HEK293 (cell line): ENCODE measurements around the gene BMP6.

Experiments
- CTCF ChIA-PET: fragments of 350-600 bp; formaldehyde crosslinking; extraction: SDS; loops from one replicate; lab custom pipeline; 2021; ENCODE audit warnings: antibody characterized with exemption; lab: Yijun Ruan, JAX
- POLR2A ChIA-PET: fragments of 300-600 bp; formaldehyde crosslinking; extraction: SDS; loops from one replicate; lab custom pipeline; 2020; ENCODE audit warnings: antibody characterized with exemption, inconsistent platforms; lab: Yijun Ruan, JAX
- H3K27ac ChIP-seq: fragments of 200-500 bp; sonication (Bioruptor generic); 2 replicates; pipeline ENCODE4 v1.5.1; 2014; ENCODE audit warnings: low read depth, low read length, control low read depth, inconsistent platforms; ENCODE audit errors: extremely low read depth
- H3K36me3 ChIP-seq, 2 experiments: fragments of 200-500 bp in 1 of 2; sonication (Bioruptor generic) in 1 of 2; 1 replicate in 1 of 2; 2 replicates in 1 of 2; pipeline ENCODE4 v1.5.1; 2014 to 2017; ENCODE audit warnings: inconsistent platforms in 2 of 2, low read length in 2 of 2; ENCODE audit not compliant: control insufficient read depth in 2 of 2, insufficient read depth in 1 of 2
- H3K4me1 ChIP-seq: fragments of 200-500 bp; sonication (Bioruptor generic); 2 replicates; pipeline ENCODE4 v1.5.1; 2014; ENCODE audit warnings: mild to moderate bottlenecking, low read length, inconsistent platforms; ENCODE audit not compliant: control insufficient read depth, insufficient read depth
- H3K4me3 ChIP-seq: 2 replicates; pipeline ENCODE4 v1.5.1; 2011; ENCODE audit warnings: low read depth, mild to moderate bottlenecking, control low read depth, low read length, moderate library complexity
- H3K9me3 ChIP-seq: fragments of 200-500 bp; sonication (Bioruptor generic); 2 replicates; pipeline ENCODE4 v1.5.1; 2014; ENCODE audit warnings: low read depth, low read length, inconsistent platforms; ENCODE audit not compliant: control insufficient read depth, insufficient read depth
- BCL11B ChIP-seq: fragments of 450-650 bp; formaldehyde crosslinking; IDR thresholded peaks from 2 replicates; pipeline ENCODE4 v1.5.1; 2016; ENCODE audit warnings: low read depth, missing biosample characterization, missing genetic modification characterization
- GLI4 ChIP-seq: fragments of 450-650 bp; formaldehyde crosslinking; IDR thresholded peaks from 2 replicates; pipeline ENCODE4 v1.5.1; 2016; ENCODE audit warnings: missing biosample characterization, missing genetic modification characterization
- HOXC10 ChIP-seq: sonication (generic); formaldehyde crosslinking; IDR thresholded peaks from 2 replicates; pipeline ENCODE4 v1.8.1; 2023; ENCODE audit warnings: mild to moderate bottlenecking, missing genetic modification reagents
- KLF7 ChIP-seq: fragments of 450-650 bp; formaldehyde crosslinking; IDR thresholded peaks from 2 replicates; pipeline ENCODE4 v1.5.1; 2016; ENCODE audit warnings: missing biosample characterization, missing genetic modification characterization, borderline replicate concordance
- MYNN ChIP-seq: fragments of 450-650 bp; formaldehyde crosslinking; IDR thresholded peaks from 2 replicates; pipeline ENCODE4 v1.5.1; 2016; ENCODE audit warnings: missing biosample characterization, missing genetic modification characterization, borderline replicate concordance
- OVOL3 ChIP-seq: fragments of 450-650 bp; formaldehyde crosslinking; IDR thresholded peaks from 2 replicates; pipeline ENCODE4 v1.5.1; 2016; ENCODE audit warnings: missing biosample characterization, missing genetic modification characterization
- SALL2 ChIP-seq: fragments of 450-650 bp; formaldehyde crosslinking; IDR thresholded peaks from 2 replicates; pipeline ENCODE4 v1.5.0; 2017; ENCODE audit warnings: missing biosample characterization, mild to moderate bottlenecking, missing genetic modification characterization, borderline replicate concordance
- SP7 ChIP-seq: fragments of 450-650 bp; formaldehyde crosslinking; IDR thresholded peaks from 2 replicates; pipeline ENCODE4 v1.5.1; 2016; ENCODE audit warnings: missing biosample characterization, missing genetic modification characterization
- ZFP37 ChIP-seq: fragments of 450-650 bp; formaldehyde crosslinking; IDR thresholded peaks from 2 replicates; pipeline ENCODE4 v1.5.1; 2016; ENCODE audit warnings: missing biosample characterization, missing genetic modification characterization
- ZNF146 ChIP-seq: fragments of 450-650 bp; formaldehyde crosslinking; IDR thresholded peaks from 2 replicates; pipeline ENCODE4 v1.5.1; 2016; ENCODE audit warnings: missing biosample characterization, missing genetic modification characterization
- ZNF175 ChIP-seq: fragments of 450-650 bp; formaldehyde crosslinking; IDR thresholded peaks from 2 replicates; pipeline ENCODE4 v1.5.1; 2016; ENCODE audit warnings: missing biosample characterization, missing genetic modification characterization
- ZNF274 ChIP-seq, 2 experiments: fragments of 200-500 bp in 1 of 2; fragments of 450-650 bp in 1 of 2; sonication (Bioruptor generic) in 1 of 2; formaldehyde crosslinking in 1 of 2; IDR thresholded peaks; 2 replicates each; pipeline versions ENCODE4 v1.5.1 to v1.6.1; 2014 to 2016; ENCODE audit warnings: borderline replicate concordance in 1 of 2, inconsistent platforms in 1 of 2, low read length in 1 of 2, missing biosample characterization in 1 of 2, missing genetic modification characterization in 1 of 2
- ZNF324 ChIP-seq: fragments of 450-650 bp; formaldehyde crosslinking; IDR thresholded peaks from 2 replicates; pipeline ENCODE4 v1.5.1; 2016; ENCODE audit warnings: missing biosample characterization, missing genetic modification characterization
- ZNF341 ChIP-seq: fragments of 450-650 bp; formaldehyde crosslinking; IDR thresholded peaks from 2 replicates; pipeline ENCODE4; 2016; ENCODE audit warnings: low read depth, missing biosample characterization, missing genetic modification characterization
- ZNF404 ChIP-seq: fragments of 450-650 bp; formaldehyde crosslinking; IDR thresholded peaks from 2 replicates; pipeline ENCODE4 v1.5.1; 2017; ENCODE audit warnings: missing biosample characterization, missing genetic modification characterization
- ZNF423 ChIP-seq: fragments of 450-650 bp; formaldehyde crosslinking; IDR thresholded peaks from 2 replicates; pipeline ENCODE4 v1.5.1; 2016; ENCODE audit warnings: missing biosample characterization, missing genetic modification characterization
- ZNF473 ChIP-seq: fragments of 450-650 bp; formaldehyde crosslinking; IDR thresholded peaks from 2 replicates; pipeline ENCODE4 v1.5.1; 2017; ENCODE audit warnings: missing biosample characterization, missing genetic modification characterization
- ZNF501 ChIP-seq: fragments of 450-650 bp; formaldehyde crosslinking; IDR thresholded peaks from 2 replicates; pipeline ENCODE4 v1.5.1; 2016; ENCODE audit warnings: missing biosample characterization, missing genetic modification characterization
- ZNF544 ChIP-seq: fragments of 450-650 bp; formaldehyde crosslinking; IDR thresholded peaks from 2 replicates; pipeline ENCODE4 v1.5.0; 2017; ENCODE audit warnings: missing biosample characterization, missing genetic modification characterization
- ZNF596 ChIP-seq: fragments of 450-650 bp; IDR thresholded peaks from 2 replicates; pipeline ENCODE4 v1.5.0; 2018; ENCODE audit warnings: missing biosample characterization, mild to moderate bottlenecking, missing genetic modification characterization, moderate library complexity
- ZNF600 ChIP-seq: fragments of 450-650 bp; formaldehyde crosslinking; IDR thresholded peaks from 2 replicates; pipeline ENCODE4 v1.5.1; 2016; ENCODE audit warnings: missing biosample characterization, missing genetic modification characterization
- ZNF624 ChIP-seq: fragments of 450-650 bp; formaldehyde crosslinking; IDR thresholded peaks from 2 replicates; pipeline ENCODE4 v1.5.1; 2017; ENCODE audit warnings: missing biosample characterization, missing genetic modification characterization
- ZNF654 ChIP-seq: fragments of 450-650 bp; formaldehyde crosslinking; IDR thresholded peaks from 2 replicates; pipeline ENCODE4 v1.5.1; 2016; ENCODE audit warnings: low read depth, missing biosample characterization, missing genetic modification characterization
- ZNF664 ChIP-seq: fragments of 450-650 bp; formaldehyde crosslinking; IDR thresholded peaks from 2 replicates; pipeline ENCODE4 v1.5.1; 2016; ENCODE audit warnings: missing biosample characterization, missing genetic modification characterization
- ZNF76 ChIP-seq: fragments of 450-650 bp; formaldehyde crosslinking; IDR thresholded peaks from 2 replicates; pipeline ENCODE4; 2016; ENCODE audit warnings: low read depth, missing biosample characterization, missing genetic modification characterization, borderline replicate concordance
- ZNF777 ChIP-seq: fragments of 450-650 bp; formaldehyde crosslinking; IDR thresholded peaks from 2 replicates; pipeline ENCODE4 v1.5.1; 2017; ENCODE audit warnings: missing biosample characterization, missing genetic modification characterization, borderline replicate concordance
- ZSCAN23 ChIP-seq: fragments of 450-650 bp; formaldehyde crosslinking; IDR thresholded peaks from 2 replicates; pipeline ENCODE4 v1.5.1; 2016; ENCODE audit warnings: missing biosample characterization, missing genetic modification characterization
- ZSCAN30 ChIP-seq: fragments of 450-650 bp; IDR thresholded peaks from 2 replicates; pipeline ENCODE4 v1.5.1; 2018; ENCODE audit warnings: missing biosample characterization, mild to moderate bottlenecking, missing genetic modification characterization, moderate library complexity
- TF ChIP-seq, protein P1 (sequence below): fragments of 450-650 bp; formaldehyde crosslinking; conservative IDR thresholded peaks from 2 replicates; pipeline ENCODE4 v1.5.1; 2016; ENCODE audit warnings: low read depth, missing biosample characterization, missing genetic modification characterization
- TF ChIP-seq, protein P2 (sequence below): fragments of 450-650 bp; formaldehyde crosslinking; IDR thresholded peaks from 2 replicates; pipeline ENCODE4 v1.5.1; 2017; ENCODE audit warnings: missing biosample characterization, missing genetic modification characterization
- TF ChIP-seq, protein P3 (sequence below): fragments of 450-650 bp; formaldehyde crosslinking; IDR thresholded peaks from 2 replicates; pipeline ENCODE4 v1.5.1; 2016; ENCODE audit warnings: missing biosample characterization, missing genetic modification characterization
- TF ChIP-seq, protein P4 (sequence below): fragments of 450-650 bp; formaldehyde crosslinking; IDR thresholded peaks from 2 replicates; pipeline ENCODE4 v1.5.1; 2016; ENCODE audit warnings: missing biosample characterization, missing genetic modification characterization

Gene BMP6

DNA sequence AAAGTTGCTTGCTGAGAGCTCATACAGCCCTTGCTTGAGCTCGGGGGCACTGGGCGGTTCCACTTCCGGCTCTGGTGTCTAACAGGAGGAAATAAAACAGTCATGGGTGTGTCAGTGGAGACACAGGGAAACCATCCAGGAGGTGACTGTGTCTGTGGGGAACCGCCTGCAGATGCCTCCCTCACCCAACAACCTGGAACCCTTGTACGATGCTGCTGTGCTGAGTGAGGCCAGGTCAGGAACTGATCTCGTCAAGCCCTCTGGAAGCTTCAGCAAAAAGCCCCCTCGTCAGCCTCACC lies 169.2 kb downstream of the BMP6 start:
- no peak for TF ChIP-seq ZNF501 (tag by site-specific recombination)
- TF ChIP-seq ZNF777 (tag by site-specific recombination), result no peak
- TF ChIP-seq, protein P1, sequence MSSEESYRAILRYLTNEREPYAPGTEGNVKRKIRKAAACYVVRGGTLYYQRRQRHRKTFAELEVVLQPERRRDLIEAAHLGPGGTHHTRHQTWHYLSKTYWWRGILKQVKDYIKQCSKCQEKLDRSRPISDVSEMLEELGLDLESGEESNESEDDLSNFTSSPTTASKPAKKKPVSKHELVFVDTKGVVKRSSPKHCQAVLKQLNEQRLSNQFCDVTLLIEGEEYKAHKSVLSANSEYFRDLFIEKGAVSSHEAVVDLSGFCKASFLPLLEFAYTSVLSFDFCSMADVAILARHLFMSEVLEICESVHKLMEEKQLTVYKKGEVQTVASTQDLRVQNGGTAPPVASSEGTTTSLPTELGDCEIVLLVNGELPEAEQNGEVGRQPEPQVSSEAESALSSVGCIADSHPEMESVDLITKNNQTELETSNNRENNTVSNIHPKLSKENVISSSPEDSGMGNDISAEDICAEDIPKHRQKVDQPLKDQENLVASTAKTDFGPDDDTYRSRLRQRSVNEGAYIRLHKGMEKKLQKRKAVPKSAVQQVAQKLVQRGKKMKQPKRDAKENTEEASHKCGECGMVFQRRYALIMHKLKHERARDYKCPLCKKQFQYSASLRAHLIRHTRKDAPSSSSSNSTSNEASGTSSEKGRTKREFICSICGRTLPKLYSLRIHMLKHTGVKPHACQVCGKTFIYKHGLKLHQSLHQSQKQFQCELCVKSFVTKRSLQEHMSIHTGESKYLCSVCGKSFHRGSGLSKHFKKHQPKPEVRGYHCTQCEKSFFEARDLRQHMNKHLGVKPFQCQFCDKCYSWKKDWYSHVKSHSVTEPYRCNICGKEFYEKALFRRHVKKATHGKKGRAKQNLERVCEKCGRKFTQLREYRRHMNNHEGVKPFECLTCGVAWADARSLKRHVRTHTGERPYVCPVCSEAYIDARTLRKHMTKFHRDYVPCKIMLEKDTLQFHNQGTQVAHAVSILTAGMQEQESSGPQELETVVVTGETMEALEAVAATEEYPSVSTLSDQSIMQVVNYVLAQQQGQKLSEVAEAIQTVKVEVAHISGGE, result no peak
- TF ChIP-seq ZNF596 (tag by site-specific recombination), result no peak
- TF ChIP-seq ZNF146, result no peak
- no peak for TF ChIP-seq ZNF76
- no peak for TF ChIP-seq ZNF600 (tag by site-specific recombination)
- TF ChIP-seq, protein P2, sequence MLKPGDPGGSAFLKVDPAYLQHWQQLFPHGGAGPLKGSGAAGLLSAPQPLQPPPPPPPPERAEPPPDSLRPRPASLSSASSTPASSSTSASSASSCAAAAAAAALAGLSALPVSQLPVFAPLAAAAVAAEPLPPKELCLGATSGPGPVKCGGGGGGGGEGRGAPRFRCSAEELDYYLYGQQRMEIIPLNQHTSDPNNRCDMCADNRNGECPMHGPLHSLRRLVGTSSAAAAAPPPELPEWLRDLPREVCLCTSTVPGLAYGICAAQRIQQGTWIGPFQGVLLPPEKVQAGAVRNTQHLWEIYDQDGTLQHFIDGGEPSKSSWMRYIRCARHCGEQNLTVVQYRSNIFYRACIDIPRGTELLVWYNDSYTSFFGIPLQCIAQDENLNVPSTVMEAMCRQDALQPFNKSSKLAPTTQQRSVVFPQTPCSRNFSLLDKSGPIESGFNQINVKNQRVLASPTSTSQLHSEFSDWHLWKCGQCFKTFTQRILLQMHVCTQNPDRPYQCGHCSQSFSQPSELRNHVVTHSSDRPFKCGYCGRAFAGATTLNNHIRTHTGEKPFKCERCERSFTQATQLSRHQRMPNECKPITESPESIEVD, result no peak
- TF ChIP-seq ZNF341 (tag by site-specific recombination), result no peak
- TF ChIP-seq SALL2 (tag by site-specific recombination), result no peak
- TF ChIP-seq ZNF423 (tag by site-specific recombination), result no peak
- TF ChIP-seq OVOL3 (tag by site-specific recombination), result no peak
- no peak for TF ChIP-seq ZNF274 (IDR thresholded peaks at IDR 0.05; ENCODE audit: low read length)
- TF ChIP-seq ZNF274 (tag by site-specific recombination; IDR thresholded peaks at IDR 0.05; ENCODE audit: borderline replicate concordance), result no peak
- TF ChIP-seq HOXC10 (CRISPR knock-in tag), result no peak
- TF ChIP-seq GLI4 (tag by site-specific recombination), result no peak
- no peak for TF ChIP-seq ZNF473 (tag by site-specific recombination)
- no peak for TF ChIP-seq ZNF175 (tag by site-specific recombination)
- TF ChIP-seq ZNF544, result no peak
- TF ChIP-seq, protein P3, sequence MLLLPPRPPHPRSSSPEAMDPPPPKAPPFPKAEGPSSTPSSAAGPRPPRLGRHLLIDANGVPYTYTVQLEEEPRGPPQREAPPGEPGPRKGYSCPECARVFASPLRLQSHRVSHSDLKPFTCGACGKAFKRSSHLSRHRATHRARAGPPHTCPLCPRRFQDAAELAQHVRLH, result no peak
- no peak for TF ChIP-seq KLF7
- Histone ChIP-seq H3K4me3 (no peak overlapping the region), H3K4me1 (no peaks in the 10 kb centered on the region), H3K9me3 (no peaks in the 10 kb centered on the region), H3K27ac (no peak overlapping the region), H3K36me3 (peaks cover 76 to 97% of the 10 kb centered on the region in 2 experiments)
- ChIA-PET POLR2A (interaction anchor here (0.5 to 1.1 kb wide), 3 partner anchors 11 to 38 kb away, joined by 3 read pairs; no protein-coding TSS in a partner anchor), CTCF (interaction anchor here (0.9 to 3.0 kb wide), 2 partner anchors 98 to 223 kb away, joined by 3 to 12 read pairs; no protein-coding TSS in a partner anchor)

DNA sequence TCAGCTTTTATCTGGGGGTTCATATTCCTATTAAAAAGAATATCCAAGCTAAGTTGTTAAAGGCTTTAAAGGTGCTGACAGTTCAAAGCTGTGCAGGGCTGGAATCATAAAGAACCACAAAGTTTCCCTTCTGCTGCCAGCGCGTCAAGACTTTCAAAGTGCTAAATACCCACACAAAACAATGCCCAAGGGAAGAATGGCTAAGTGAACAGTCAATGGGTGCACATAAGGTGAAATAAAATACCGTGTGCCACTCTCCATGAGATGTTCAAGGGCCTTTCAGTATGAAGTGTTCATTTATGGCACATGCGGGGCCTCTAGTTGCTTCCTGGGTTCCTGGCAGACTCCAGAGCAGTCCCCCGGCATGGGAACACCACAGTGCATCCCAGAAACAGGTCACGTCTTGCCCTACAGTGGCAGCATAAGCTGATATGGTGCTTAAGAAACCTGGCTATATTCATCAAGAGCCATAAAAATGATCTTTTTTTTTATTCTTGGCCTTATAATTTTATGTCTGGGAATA lies 170.6 kb downstream of the BMP6 start:
- Histone ChIP-seq H3K9me3 (no peaks in the 10 kb centered on the region), H3K36me3 (peaks cover 83 to 98% of the 10 kb centered on the region in 2 experiments), H3K4me3 (no peak overlapping the region), H3K4me1 (no peaks in the 10 kb centered on the region), H3K27ac (no peak overlapping the region)
- no peak for TF ChIP-seq SP7
- TF ChIP-seq ZNF664 (tag by site-specific recombination), result no peak
- TF ChIP-seq ZNF654, result no peak
- no peak for TF ChIP-seq ZSCAN23 (tag by site-specific recombination)
- no peak for TF ChIP-seq ZNF404 (tag by site-specific recombination)
- no peak for TF ChIP-seq ZSCAN30 (tag by site-specific recombination)
- no peak for TF ChIP-seq ZFP37 (tag by site-specific recombination)
- TF ChIP-seq, protein P4, sequence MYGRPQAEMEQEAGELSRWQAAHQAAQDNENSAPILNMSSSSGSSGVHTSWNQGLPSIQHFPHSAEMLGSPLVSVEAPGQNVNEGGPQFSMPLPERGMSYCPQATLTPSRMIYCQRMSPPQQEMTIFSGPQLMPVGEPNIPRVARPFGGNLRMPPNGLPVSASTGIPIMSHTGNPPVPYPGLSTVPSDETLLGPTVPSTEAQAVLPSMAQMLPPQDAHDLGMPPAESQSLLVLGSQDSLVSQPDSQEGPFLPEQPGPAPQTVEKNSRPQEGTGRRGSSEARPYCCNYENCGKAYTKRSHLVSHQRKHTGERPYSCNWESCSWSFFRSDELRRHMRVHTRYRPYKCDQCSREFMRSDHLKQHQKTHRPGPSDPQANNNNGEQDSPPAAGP (tag by site-specific recombination), result no peak
- TF ChIP-seq BCL11B, result no peak
- no peak for TF ChIP-seq MYNN
- TF ChIP-seq ZNF324 (tag by site-specific recombination), result no peak
- no peak for TF ChIP-seq ZNF624
- CTCF ChIA-PET, result interaction anchor here (0.7 to 3.0 kb wide), 3 partner anchors 13 to 173 kb away, joined by 3 to 12 read pairs (median 5); no protein-coding TSS in a partner anchor
- POLR2A ChIA-PET, result no interaction called here
